Activated CD4-positive, CD25-positive, alpha-beta regulatory T cell treated with anti-CD3 and anti-CD28 coated beads, Interleukin-2, amount 50 U/mL, for 16 hours (primary cell): ENCODE data around the gene PEX10.

Source experiments
- DNase-seq: peaks from one replicate; pipeline ENCODE4 v3.0.0-alpha.2; 2020; ENCODE audit warnings: low read depth, low spot score

PEX10 gene

GRCh38 chr1:2404890-2405511, 7.4 kb downstream of the PEX10 start:
- no peak for DNase-seq

DNA sequence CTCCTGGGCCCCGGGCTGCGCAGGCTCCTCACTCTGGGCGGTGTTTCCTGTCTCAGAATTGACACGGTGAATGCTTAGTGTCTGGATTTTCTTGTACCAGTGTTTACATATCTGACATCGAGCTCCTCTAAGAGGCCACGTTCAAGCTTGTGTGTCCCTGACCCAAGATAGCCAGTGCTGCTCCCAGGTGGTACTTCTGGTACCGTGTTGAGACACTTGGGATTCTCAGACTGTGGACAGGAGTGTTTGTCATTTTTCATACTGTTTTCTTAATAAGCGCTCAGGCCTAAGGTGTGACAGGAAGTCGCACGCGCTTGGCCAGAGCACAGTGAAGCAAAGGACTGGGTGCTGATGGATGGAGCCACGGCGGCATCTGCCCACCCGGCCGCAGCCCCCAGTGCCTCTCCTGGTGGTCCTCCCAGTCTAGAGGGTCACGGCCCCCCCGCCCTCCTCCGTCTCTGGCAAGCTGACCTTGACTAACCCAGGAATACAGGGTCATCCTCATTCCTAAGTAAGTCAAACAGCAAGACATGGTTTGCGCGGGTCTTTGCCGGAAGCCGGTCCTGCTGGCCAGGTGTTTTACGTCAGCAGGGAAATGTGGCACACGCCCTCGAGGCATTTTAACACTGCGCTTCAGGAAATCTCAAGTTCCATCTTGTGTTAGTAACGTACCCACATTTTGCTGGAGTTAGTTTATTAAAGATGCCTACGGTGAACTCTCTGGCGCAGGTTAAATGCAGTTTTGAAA, 8.0 kb downstream of the PEX10 start:
- DNase-seq, result no peak

DNA sequence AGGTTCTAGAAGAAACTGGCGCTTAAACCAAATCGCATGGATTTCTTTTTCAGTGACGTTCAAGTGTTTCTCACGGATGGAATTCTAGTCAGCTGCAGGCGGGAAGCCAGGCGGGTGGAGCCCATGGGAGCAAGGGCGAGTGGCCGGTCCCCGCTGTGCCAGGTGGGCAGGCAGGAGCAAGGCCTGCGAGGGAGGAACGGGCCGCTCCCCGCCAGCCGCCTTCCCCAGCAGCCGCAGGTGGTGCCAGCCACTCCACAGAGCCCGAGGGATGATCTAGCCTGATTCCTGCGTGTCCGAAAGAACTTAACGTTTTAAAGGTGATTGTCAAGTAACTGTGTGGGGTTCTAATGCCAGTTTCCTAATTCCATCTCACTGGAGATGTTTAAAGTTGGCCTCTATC, 9.1 kb downstream of the PEX10 start:
- DNase-seq, result no peak

GRCh38 chr1:2402420-2402819, 9.9 kb downstream of the PEX10 start:
- no peak for DNase-seq

- no peak for DNase-seq
Measured at GRCh38 chr1:2400950-2401649, 11.3 kb downstream of the PEX10 start.

- DNase-seq, result no peak
Measured at GRCh38 chr1:2400576-2400909, 11.8 kb downstream of the PEX10 start.

GRCh38 chr1:2399890-2400575, 12.3 kb downstream of the PEX10 start:
- DNase-seq, result no peak

DNA sequence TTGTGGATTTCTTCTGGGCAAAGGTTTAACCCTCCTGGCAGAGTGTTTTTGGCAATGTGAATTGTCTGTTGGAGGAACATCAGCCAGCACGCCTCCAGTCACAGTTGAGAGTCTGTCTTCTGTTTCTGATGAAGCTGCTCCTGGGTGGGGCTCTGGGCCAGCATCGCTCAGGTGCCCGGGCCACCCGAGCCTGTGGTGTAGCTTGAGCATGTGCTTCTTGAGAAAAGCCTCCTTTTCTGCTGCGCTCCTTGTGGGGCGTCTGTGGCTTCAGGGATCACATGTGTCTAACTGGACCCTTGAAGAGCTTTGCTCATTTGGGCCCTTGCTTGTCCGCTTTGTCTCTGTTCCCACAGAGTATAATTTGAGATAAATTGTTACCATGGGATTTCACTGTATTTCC, 13.5 kb downstream of the PEX10 start:
- DNase-seq, result no peak

- no peak for DNase-seq
Measured at GRCh38 chr1:2397007-2397679, 15.2 kb downstream of the PEX10 start.

DNA sequence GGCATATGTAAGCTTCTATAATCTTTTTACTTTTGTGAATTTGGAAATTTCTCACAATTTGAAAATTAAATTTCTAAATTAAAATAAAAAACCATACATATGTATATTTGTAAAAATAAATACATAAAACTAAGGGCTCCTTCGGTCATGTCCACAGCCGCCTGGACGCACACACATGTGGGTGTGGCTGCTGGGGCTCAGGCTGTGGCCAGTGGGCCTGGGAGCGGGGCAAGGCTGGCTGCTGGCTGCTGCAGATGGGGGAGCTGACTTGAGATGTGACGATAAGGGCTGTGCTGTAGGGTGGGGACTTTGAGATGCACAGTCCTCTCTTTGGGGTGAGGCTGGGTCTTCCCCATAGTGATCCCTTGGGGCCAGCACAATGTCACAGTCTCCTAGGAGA, 15.9 kb downstream of the PEX10 start:
- DNase-seq, result no peak

DNA sequence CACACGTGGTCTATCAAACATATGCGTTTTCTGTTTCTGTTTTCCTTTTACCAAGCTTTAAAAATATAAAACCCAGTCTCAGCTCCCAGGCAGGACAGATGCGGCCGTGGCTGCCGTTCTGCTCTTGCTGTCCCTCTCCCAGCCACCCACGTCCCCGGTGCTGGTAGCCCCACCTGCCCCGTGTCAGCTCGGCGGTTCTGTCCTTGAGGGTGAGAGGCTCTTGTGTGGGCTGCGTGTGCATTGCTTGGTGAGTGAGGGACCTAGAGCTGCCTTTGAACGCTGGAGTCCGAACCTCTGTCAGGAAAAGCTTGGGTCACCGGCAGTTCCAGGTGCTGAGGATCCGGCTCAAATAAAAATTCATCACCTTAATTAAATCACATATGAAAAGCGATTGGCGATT, 16.3 kb downstream of the PEX10 start:
- DNase-seq, result no peak

DNA sequence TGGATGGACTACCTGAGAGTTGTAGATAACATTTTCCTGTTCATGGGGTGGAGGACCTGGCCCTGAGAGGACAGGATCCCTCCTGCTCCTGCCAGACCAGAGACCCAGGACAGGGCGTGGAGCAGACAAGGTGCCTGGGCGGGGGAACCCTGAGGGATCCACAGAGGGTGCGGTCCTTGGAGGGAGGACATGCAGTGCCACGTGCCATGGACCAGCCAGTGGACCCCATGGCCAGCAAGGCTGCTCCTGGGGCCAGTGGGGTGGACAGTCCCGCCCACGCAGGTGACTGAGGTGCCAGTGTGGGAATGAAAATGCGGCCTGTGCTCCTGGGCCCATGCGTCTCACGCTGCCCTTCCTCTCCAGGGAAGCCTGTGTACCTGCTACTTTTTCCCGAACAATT, 17.1 kb downstream of the PEX10 start:
- DNase-seq, result no peak

GRCh38 chr1:2394761-2395160, 17.6 kb downstream of the PEX10 start:
- no peak for DNase-seq

GRCh38 chr1:2394220-2394619, 18.1 kb downstream of the PEX10 start:
- no peak for DNase-seq

DNA sequence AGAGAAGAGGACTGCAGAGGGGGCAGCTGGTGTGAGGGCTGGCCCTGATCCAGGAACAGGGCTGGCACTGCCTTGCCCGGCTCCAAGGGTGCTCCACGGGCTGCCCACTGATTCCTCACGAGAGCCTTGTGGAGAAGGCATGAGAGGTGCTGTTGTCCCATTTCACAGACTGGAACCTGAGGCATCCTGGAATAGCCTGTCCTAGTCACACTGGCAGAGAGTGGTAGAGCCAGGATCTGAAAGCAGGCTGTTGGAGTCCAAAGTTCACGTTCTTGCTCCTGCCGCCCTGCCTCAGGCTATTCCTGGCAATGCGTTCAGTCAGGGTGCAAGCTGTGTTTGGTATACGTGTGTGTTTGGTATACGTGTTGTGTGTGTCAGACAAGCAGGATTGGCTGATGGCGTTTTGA, 18.9 kb downstream of the PEX10 start:
- no peak for DNase-seq

DNA sequence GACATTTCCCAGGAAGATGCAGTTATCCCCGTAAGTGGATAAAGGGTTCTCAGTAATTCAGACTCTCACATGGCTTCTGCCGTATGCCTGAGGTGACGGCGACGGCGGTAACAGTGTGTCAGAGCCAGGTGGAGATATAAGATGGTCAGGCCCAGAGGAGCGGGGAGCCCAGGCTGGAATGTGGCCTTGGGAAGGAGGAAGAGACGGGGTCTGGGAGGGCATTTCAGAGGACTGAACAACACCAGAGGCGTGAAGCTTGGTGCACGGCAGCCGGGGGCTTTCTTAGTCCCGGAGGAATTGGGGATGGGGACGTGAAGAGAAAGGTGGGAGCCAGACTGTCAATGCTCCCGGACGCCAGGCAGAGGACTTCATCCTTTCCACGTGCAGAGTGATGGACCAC, 19.7 kb downstream of the PEX10 start:
- DNase-seq, result no peak

GRCh38 chr1:2391931-2392509, 20.3 kb downstream of the PEX10 start:
- DNase-seq, result no peak

DNA sequence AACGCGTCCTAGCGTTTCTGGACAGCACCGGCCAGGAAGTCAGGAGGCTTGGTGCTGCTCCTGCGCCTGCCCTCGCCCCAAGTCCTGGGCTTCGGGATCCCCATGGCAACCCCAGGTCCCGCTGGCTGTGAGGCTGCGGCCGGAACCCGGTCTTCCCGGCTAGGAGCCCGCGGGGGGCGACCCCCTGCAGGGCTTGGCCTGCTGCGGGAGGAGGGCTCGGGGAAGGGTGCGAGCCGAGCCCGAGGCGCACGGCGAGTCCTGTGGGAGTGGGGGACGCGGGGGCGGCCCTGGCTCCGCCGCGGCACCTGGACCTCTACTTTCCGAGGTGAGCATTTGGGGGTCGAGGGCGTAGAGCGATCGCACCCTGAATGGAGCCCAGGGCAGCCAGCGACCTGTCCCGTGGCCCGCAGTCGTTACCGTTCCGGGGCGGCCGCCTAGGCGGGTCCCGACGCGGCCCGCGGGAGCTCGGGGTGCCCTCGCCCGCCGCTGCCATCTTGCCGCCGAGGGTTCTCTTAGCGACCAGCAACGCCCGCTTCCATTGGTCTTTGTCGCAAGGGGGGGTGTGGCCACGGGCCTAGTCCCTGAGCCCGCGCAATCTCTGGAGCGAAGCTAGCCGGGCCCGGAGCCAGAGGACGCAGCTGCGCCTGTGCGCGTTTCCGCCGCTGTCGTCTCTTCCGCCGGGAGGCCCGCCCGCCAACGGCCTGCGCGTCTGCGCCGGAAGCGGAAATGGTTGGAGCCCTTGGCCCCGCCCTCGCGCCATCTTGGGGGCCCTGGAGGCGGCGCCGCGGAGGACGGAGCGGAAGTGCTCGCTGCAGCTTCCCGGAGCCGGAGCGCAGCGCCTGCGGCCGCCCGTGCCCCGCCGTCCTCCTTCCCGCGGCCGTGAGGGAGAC, 21.1 kb downstream of the PEX10 start, which contains the start of the genes MORN1 and RER1:
TSS of gene MORN1 (minus strand) at position 514 of the 890 bp plus-strand sequence. CDS start at position 493, 21 bp downstream.
TSS of gene RER1 (plus strand) at position 801 of the 890 bp plus-strand sequence. CDS start 3,950 bp downstream, outside the sequence.
- peak; percentile 98 for DNase-seq

- no peak for DNase-seq
Measured at GRCh38 chr1:2389644-2390043, 22.7 kb downstream of the PEX10 start.
